Coronary artery (tissue), 2 donors: Measurements from ENCODE around the gene HERPUD2.

Experiments used
- DNase-seq: peaks from one replicate; pipeline ENCODE4 v3.0.0-alpha.2; 2017; ENCODE audit warnings: low spot score
- H3K27ac ChIP-seq, 2 donors: fragments of 200-600 bp; sonication (generic); one replicate each; pipeline ENCODE4 v1.5.1; 2016 to 2019
- H3K4me3 ChIP-seq: fragments of 200-600 bp; sonication (generic); 2 replicates; pipeline ENCODE4 v1.5.1; 2016; ENCODE audit warnings: mild to moderate bottlenecking, moderate library complexity
- TF ChIP-seq, protein P1 (sequence below): fragments of 200-600 bp; sonication (generic); IDR thresholded peaks from one replicate; pipeline ENCODE4 v1.5.1; 2019; ENCODE audit warnings: antibody characterized with exemption

The HERPUD2 gene

DNA sequence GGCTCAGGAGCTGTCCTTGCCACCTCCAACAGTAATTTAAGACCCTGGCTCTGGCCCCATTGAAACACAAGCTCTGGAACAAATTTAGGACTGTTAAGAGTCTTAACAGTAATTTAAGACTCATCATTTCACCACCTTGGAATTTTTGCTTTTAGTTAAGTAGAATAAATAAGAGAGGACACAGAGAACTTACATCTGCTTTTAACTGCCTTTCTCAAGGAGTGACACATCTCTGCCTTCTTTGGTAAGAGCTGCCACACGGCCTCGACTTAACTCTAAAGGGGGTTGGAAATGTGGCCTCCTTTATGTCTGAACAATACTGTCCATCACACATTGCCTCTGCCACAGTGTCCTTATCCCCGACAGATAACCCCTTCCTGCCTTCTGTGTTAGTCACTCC is 77.9 kb downstream of the HERPUD2 start:
- Histone ChIP-seq H3K27ac (no peak overlapping the region), H3K4me3 (no peak overlapping the region)
- TF ChIP-seq, protein P1, sequence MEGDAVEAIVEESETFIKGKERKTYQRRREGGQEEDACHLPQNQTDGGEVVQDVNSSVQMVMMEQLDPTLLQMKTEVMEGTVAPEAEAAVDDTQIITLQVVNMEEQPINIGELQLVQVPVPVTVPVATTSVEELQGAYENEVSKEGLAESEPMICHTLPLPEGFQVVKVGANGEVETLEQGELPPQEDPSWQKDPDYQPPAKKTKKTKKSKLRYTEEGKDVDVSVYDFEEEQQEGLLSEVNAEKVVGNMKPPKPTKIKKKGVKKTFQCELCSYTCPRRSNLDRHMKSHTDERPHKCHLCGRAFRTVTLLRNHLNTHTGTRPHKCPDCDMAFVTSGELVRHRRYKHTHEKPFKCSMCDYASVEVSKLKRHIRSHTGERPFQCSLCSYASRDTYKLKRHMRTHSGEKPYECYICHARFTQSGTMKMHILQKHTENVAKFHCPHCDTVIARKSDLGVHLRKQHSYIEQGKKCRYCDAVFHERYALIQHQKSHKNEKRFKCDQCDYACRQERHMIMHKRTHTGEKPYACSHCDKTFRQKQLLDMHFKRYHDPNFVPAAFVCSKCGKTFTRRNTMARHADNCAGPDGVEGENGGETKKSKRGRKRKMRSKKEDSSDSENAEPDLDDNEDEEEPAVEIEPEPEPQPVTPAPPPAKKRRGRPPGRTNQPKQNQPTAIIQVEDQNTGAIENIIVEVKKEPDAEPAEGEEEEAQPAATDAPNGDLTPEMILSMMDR = no peak
- no peak for DNase-seq

DNA sequence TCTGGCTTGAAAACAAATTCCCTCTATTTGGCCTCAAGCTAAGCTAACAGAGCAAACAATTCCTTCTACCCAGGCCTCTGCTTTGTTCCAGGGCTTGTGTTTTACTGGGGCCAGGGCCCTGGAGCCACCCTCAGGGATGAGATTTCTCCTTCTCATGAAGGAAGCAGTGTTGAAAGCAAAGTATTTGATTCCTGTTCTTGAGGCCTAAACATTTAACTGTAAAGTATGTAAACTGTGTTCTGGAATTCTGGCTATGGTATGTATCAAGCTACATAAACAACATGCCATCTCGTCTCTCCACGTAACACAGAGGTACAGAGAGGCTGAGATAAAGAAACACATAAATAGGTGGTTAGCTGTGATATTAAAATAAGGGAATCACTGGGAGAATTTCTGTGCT is 81.8 kb downstream of the HERPUD2 start:
- TF ChIP-seq, protein P1 = no peak

DNA sequence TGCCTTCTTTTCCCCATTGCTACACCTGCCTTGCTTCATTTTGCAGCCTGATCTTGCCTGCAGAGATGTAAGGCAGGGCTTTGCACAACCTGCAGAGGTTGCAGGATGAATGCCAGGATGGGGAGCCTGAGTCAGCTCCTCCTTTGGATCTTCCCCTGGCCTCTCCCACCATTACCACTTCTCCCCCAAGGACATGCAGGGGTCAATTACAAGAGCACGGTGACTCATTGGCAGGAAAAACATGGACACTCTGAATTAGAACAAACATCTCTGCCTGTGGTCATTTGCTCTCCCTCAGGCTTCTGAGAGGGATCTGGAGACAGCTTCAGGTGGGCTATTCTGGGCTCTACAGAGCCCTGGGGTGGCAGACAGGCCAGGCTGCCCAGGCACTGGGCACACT is 89.2 kb downstream of the HERPUD2 start:
- no peak for DNase-seq

More for the DNA sequence above, 81.8 kb downstream of the HERPUD2 start:
- H3K4me3 ChIP-seq = no peak overlapping the region
- no peak for DNase-seq
- no peak overlapping the region for H3K27ac ChIP-seq

DNA sequence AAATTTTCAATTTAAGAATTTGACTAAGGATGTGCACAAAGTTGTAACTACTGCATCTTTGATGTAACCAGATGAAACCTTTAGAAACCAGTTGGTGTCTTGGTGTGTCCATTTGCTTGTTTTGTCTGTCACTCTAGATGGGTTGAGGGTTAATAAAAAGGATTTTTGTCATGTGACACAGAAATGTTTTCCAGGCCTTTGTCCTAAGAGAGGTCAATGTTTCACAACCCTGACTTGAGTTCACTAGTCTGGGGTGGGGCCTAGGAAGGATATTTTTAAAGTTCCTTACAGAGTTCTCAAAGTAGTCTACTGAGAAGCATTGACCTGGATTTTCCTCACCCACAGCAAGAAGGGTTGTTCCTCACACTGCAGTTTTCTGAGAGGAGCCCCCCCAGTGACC is 90.3 kb downstream of the HERPUD2 start:
- H3K4me3 ChIP-seq = no peak overlapping the region
- TF ChIP-seq, protein P1 = no peak
- DNase-seq = no peak
- no peak overlapping the region for H3K27ac ChIP-seq

More for the DNA sequence above, 89.2 kb downstream of the HERPUD2 start:
- H3K27ac ChIP-seq = no peak overlapping the region
- H3K4me3 ChIP-seq = no peak overlapping the region
- TF ChIP-seq, protein P1 = no peak

DNA sequence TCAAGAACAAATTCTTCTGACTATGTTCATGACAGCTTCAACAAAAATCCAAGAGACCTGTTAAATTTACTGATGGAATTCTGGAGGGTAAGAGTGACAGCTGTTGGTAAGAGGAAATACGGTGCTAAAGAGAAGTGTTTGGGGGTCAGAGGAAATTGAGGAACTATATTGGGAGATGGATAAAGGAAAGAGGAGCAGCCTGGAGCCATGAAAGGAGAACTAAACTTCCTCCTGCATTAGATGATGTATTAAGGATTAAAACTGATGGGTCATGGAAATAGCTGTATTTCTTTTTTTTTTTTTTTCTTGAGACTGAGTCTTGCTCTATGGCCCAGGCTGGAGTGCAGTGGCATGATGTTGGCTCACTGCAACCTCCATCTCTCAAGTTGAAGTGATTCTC is 95.3 kb downstream of the HERPUD2 start:
- Histone ChIP-seq H3K27ac (no peak overlapping the region), H3K4me3 (no peak overlapping the region)
- TF ChIP-seq, protein P1 = no peak
- DNase-seq = no peak

DNA sequence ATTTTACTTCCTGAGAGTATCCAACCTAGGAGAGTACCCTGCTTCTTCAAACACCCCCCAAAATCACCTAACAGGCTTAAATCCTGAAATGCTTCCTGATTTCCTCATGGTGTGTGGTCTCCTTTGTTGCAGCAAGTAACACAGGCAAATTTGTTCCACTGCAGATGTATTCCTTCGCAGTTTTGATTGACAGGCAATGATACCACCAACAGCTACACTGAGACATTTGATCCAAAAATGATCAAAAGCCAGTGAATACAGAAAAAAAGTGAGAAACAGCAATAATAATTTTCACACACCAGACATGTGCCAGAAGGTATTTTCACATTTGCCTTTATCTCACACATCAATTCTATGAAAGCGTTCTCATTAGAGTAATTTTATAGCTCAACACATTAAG is 95.9 kb downstream of the HERPUD2 start:
- DNase-seq = no peak
- TF ChIP-seq, protein P1 = no peak
- Histone ChIP-seq H3K4me3 (no peak overlapping the region), H3K27ac (no peak overlapping the region)

DNA sequence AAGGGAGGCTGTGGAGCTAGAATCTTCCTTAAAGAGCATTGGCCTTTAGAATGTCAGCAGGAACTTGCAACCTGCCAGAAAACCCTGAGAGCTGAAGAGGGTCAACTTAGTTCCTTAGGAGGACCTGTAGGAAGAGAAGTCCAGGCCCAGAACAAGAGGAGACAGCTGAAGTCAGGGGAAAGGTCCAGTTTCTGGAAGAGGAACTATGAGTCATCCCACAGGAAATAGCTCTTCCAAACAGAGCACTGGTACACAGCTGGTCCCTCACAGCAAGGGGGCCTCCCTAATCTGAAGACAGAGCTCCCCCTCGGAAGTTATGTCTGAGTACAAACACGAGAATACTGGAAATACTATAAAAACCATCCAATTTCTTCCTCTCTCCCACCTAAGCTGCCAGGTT is 98.9 kb downstream of the HERPUD2 start:
- TF ChIP-seq, protein P1 = no peak
- no peak for DNase-seq
- Histone ChIP-seq H3K27ac (peak overlapping the region in 1 of 2 donors; percentile 31), H3K4me3 (no peak overlapping the region)
